Adrenal gland (tissue), 12 donors: ENCODE results near the gene TFF2. TPM values are rescaled to one million over a fixed set of nuclear protein-coding genes. Genes with fewer than 3 reads are reported as not detected.

ENCODE experiments used
- DNase-seq, 7 donors: peaks; one replicate each; pipeline ENCODE4 v3.0.0-alpha.2; 2019 to 2020
- H3K27ac ChIP-seq, 5 donors: fragments of 200-600 bp; sonication (generic) in 4 of 5; 1 replicate in 3 of 5; 2 replicates in 2 of 5; pipeline versions ENCODE4 v1.5.1 to v1.8.0; 2016 to 2020; ENCODE audit warnings: mild to moderate bottlenecking in 1 of 5
- H3K27me3 ChIP-seq: fragments of 200-600 bp; 2 replicates; pipeline ENCODE4 v1.8.0; 2021
- H3K36me3 ChIP-seq, 2 donors: fragments of 200-600 bp; replicated peaks in 1 of 2; 1 replicate in 1 of 2; 2 replicates in 1 of 2; pipeline versions ENCODE4 v1.5.1 to v1.8.0; 2018 to 2022
- H3K4me1 ChIP-seq, 2 donors: fragments of 200-600 bp; replicated peaks in 1 of 2; 1 replicate in 1 of 2; 2 replicates in 1 of 2; pipeline versions ENCODE4 v1.5.1 to v1.8.0; 2018 to 2021
- H3K4me3 ChIP-seq, 4 donors: fragments of 200-600 bp; sonication (generic) in 3 of 4; one replicate each; pipeline ENCODE4 v1.5.1; 2016 to 2018
- H3K9me3 ChIP-seq, 3 donors: fragments of 200-600 bp; sonication (generic) in 1 of 3; replicated peaks in 1 of 3; 1 replicate in 2 of 3; 2 replicates in 1 of 3; pipeline versions ENCODE4 v1.5.1 to v1.8.0; 2016 to 2021
- CTCF ChIP-seq, 6 experiments: fragments of 450-650 bp in 4 of 6; fragments of 200-600 bp in 2 of 6; sonication (generic) in 1 of 6; IDR thresholded peaks; 1 replicate in 5 of 6; 2 replicates in 1 of 6; pipeline versions ENCODE4 v1.5.1 to v1.8.0; 2016 to 2021; ENCODE audit warnings: antibody characterized with exemption in 6 of 6, mild to moderate bottlenecking in 2 of 6, moderate library complexity in 1 of 6
- POLR2A ChIP-seq, 2 donors: fragments of 450-650 bp; IDR thresholded peaks; one replicate each; pipeline ENCODE4 v1.6.1; 2017; ENCODE audit warnings: antibody characterized with exemption in 2 of 2, mild to moderate bottlenecking in 2 of 2, moderate library complexity in 1 of 2
- WGBS, 4 donors: extraction: QIAGEN DNeasy Blood & Tissue Kit in 2 of 4; methylation state at CpG; one replicate each; pipeline versions ENCODE4 v1.1.5 to v1.1.7; 2013 to 2017; 5-methylcytosine and 5-hydroxymethylcytosine counted together
- intact Hi-C, 2 donors: fragments of 100-400 bp; cut with DNase I; formaldehyde crosslinking; loops; one replicate each; pipeline versions ENCODE4 v1.14.1 to v1.15.0; 2022 to 2023
- polyA plus RNA-seq, 3 donors: library from polyadenylated mRNA; stranded (reverse); fragments of 200-250 nt in 2 of 3; fragments of 350-450 nt in 1 of 3; fragmentation: Illumina TruSeq in 1 of 3; extraction: RNeasy Lipid Tissue Mini Kit (QIAGEN cat#74804) in 1 of 3; gene quantifications; one replicate each; pipeline ENCODE4 v1.2.3, GENCODE V29; 2013 to 2014
- total RNA-seq, 9 donors: library from RNA; depleted of rRNA in 4 of 9; stranded (reverse); fragments of >200 nt in 4 of 9; fragments of 120-200 nt in 1 of 9; fragmentation: NEBNext Ultra II Directional in 1 of 9; extraction: Animal tissue kit (Norgen Biotek cat#: 25700) in 1 of 9; gene quantifications; one replicate each; pipeline versions ENCODE4 v1.1.0 to v1.2.4, GENCODE V29; 2013 to 2023
- donor health status: healthy with polysubstance abuse.
- donor health status: Bipolar disorder and iron deficiency.
- donor health status: DM: yes; HTN: yes; CAD: no.
- donor health status: DM: no; HTN: no; CAD: no.
- donor health status: DM: no; HTN: no; CAD: no.
- donor health status: DM: yes; HTN: yes; CAD: no.

The TFF2 gene
- total and polyA plus RNA-seq, 12 donors: 0.17 to 0.39 TPM; not detected in 10

GRCh38 chr21:42373908-42374455 lies 23.2 kb upstream of the TFF2 start:
- WGBS, 4 donors: 84 to 88% (median 86%) methylated on average over 13 to 16 of the region's 16 CpGs
- intact Hi-C loops: no loop called here
- H3K27me3 ChIP-seq: no peaks in the 10 kb centered on the region
- H3K9me3 ChIP-seq: no peaks in the 10 kb centered on the region
- no peak overlapping the region for H3K4me3 ChIP-seq
- TF ChIP-seq CTCF (IDR thresholded peaks at IDR 0.05): no peak
- no peaks in the 10 kb centered on the region for H3K36me3 ChIP-seq
- H3K27ac ChIP-seq: no peak overlapping the region
- DNase-seq: no peak
- H3K4me1 ChIP-seq: no peaks in the 10 kb centered on the region

GRCh38 chr21:42373196-42373907 lies 22.6 kb upstream of the TFF2 start:
- no peaks in the 10 kb centered on the region for H3K27me3 ChIP-seq
- no peak for TF ChIP-seq POLR2A (IDR thresholded peaks at IDR 0.05)
- no peak for TF ChIP-seq CTCF (IDR thresholded peaks at IDR 0.05)

GRCh38 chr21:42370894-42371654 lies 20.3 kb upstream of the TFF2 start:
- Histone ChIP-seq H3K27ac (no peak overlapping the region), H3K27me3 (no peaks in the 10 kb centered on the region), H3K9me3 (no peaks in the 10 kb centered on the region), H3K4me3 (no peak overlapping the region), H3K36me3 (no peaks in the 10 kb centered on the region), H3K4me1 (no peaks in the 10 kb centered on the region)
- TF ChIP-seq CTCF (IDR thresholded peaks at IDR 0.05) (no peak), POLR2A (IDR thresholded peaks at IDR 0.05) (no peak)
- WGBS, 4 donors: 81 to 83% (median 82%) methylated on average over 18 of the region's 18 CpGs
- no peak for DNase-seq
- intact Hi-C loops: no loop called here

More at GRCh38 chr21:42373196-42373907, 22.6 kb upstream of the TFF2 start:
- no peaks in the 10 kb centered on the region for H3K9me3 ChIP-seq
- DNase-seq: no peak
- intact Hi-C loops: no loop called here
- no peak overlapping the region for H3K27ac ChIP-seq
- H3K4me1 ChIP-seq: no peaks in the 10 kb centered on the region
- whole genome bisulfite sequencing, 4 donors: 80 to 88% (median 83%) methylated on average over 23 to 25 of the region's 25 CpGs
- H3K4me3 ChIP-seq: no peak overlapping the region
- no peaks in the 10 kb centered on the region for H3K36me3 ChIP-seq

GRCh38 chr21:42369821-42370220 lies 19.0 kb upstream of the TFF2 start:
- Histone ChIP-seq H3K36me3 (no peaks in the 10 kb centered on the region), H3K4me1 (no peaks in the 10 kb centered on the region), H3K4me3 (no peak overlapping the region), H3K9me3 (no peaks in the 10 kb centered on the region), H3K27ac (no peak overlapping the region), H3K27me3 (no peaks in the 10 kb centered on the region)
- no peak for TF ChIP-seq CTCF (IDR thresholded peaks at IDR 0.05)
- TF ChIP-seq POLR2A (IDR thresholded peaks at IDR 0.05): no peak
- no peak for DNase-seq
- 79 to 92% (median 84%) methylated on average over 11 to 16 of the region's 16 CpGs for WGBS, 4 donors
- intact Hi-C loops: no loop called here
